HG03558 (cell line): ENCODE data around the gene TTLL9.

Experiments
- ATAC-seq: cut with Tn5 transposase; IDR thresholded peaks from one replicate; pipeline ENCODE4 v1.9.1; 2021; ENCODE audit warnings: moderate number of reproducible peaks; ENCODE audit not compliant: unreplicated experiment; ENCODE audit errors: extremely low read depth

Gene TTLL9

GRCh38 chr20:31877684-31878083 lies 7.2 kb downstream of the TTLL9 start:
- no peak for ATAC-seq

GRCh38 chr20:31879143-31879987 lies 8.9 kb downstream of the TTLL9 start:
- peak; percentile 77 for ATAC-seq

- ATAC-seq: no peak
Observed at GRCh38 chr20:31881945-31882344, 11.5 kb downstream of the TTLL9 start.

- ATAC-seq: no peak
Observed at GRCh38 chr20:31883829-31884228, 13.4 kb downstream of the TTLL9 start.

GRCh38 chr20:31890646-31891045 lies 20.2 kb downstream of the TTLL9 start:
- ATAC-seq: no peak

- peak; percentile 91 for ATAC-seq
Observed at GRCh38 chr20:31894980-31895675, 24.7 kb downstream of the TTLL9 start.

- no peak for ATAC-seq
Observed at GRCh38 chr20:31896049-31896448, 25.6 kb downstream of the TTLL9 start.

GRCh38 chr20:31897541-31897940 lies 27.1 kb downstream of the TTLL9 start:
- ATAC-seq: no peak

GRCh38 chr20:31901615-31902014 lies 31.2 kb downstream of the TTLL9 start:
- ATAC-seq: no peak

GRCh38 chr20:31903627-31904386 lies 33.4 kb downstream of the TTLL9 start:
- no peak for ATAC-seq

- no peak for ATAC-seq
Observed at GRCh38 chr20:31906001-31906400, 35.6 kb downstream of the TTLL9 start.

- ATAC-seq: no peak
Observed at GRCh38 chr20:31907046-31907445, 36.6 kb downstream of the TTLL9 start.

GRCh38 chr20:31908016-31908415 lies 37.6 kb downstream of the TTLL9 start:
- no peak for ATAC-seq

- ATAC-seq: no peak
Observed at GRCh38 chr20:31908424-31908823, 38.0 kb downstream of the TTLL9 start.

GRCh38 chr20:31909253-31910070 lies 39.0 kb downstream of the TTLL9 start:
- no peak for ATAC-seq

GRCh38 chr20:31910071-31910803 lies 39.8 kb downstream of the TTLL9 start:
- ATAC-seq: no peak

GRCh38 chr20:31913431-31914157 lies 43.2 kb downstream of the TTLL9 start:
- ATAC-seq: no peak

GRCh38 chr20:31914170-31914569 lies 43.7 kb downstream of the TTLL9 start:
- ATAC-seq: no peak
